GM23338 (cell line): ENCODE results near the gene TTC28.

Source experiments
- CREB1 ChIP-seq: fragments of 250-450 bp; sonication (Bioruptor Pico); IDR thresholded peaks from 2 replicates; pipeline ENCODE4 v1.5.0; 2020; ENCODE audit warnings: low read depth, mild to moderate bottlenecking, moderate library complexity
- EZH2 ChIP-seq: fragments of 200-600 bp; sonication (generic); IDR thresholded peaks from one replicate; pipeline ENCODE4 v1.8.0; 2017; ENCODE audit warnings: antibody characterized with exemption, mild to moderate bottlenecking, low read depth; ENCODE audit not compliant: unreplicated experiment
- EZH2phosphoT487 ChIP-seq: fragments of 200-600 bp; sonication (generic); IDR thresholded peaks from one replicate; pipeline ENCODE4 v1.8.1; 2018; ENCODE audit warnings: antibody characterized with exemption; ENCODE audit not compliant: unreplicated experiment
- JUNB ChIP-seq: IDR thresholded peaks from one replicate; pipeline ENCODE4 v1.6.1; 2016; ENCODE audit warnings: antibody characterized with exemption; ENCODE audit not compliant: unreplicated experiment
- NANOG ChIP-seq: IDR thresholded peaks from 2 replicates; pipeline ENCODE4 v1.6.1; 2016; ENCODE audit warnings: antibody characterized with exemption, borderline replicate concordance
- POLR2AphosphoS5 ChIP-seq: IDR thresholded peaks from 2 replicates; pipeline ENCODE4 v1.6.1; 2016; ENCODE audit warnings: antibody characterized with exemption, low read depth
- STAT1 ChIP-seq: IDR thresholded peaks from one replicate; pipeline ENCODE4 v1.6.1; 2016; ENCODE audit warnings: antibody characterized with exemption; ENCODE audit not compliant: unreplicated experiment
- ZNF114 ChIP-seq: fragments of 250-450 bp; sonication (Bioruptor Pico); IDR thresholded peaks from 2 replicates; pipeline ENCODE4 v1.5.0; 2020; ENCODE audit warnings: mild to moderate bottlenecking, moderate library complexity
- ZNF331 ChIP-seq: fragments of 250-450 bp; sonication (Bioruptor Pico); IDR thresholded peaks from 2 replicates; pipeline ENCODE4 v1.5.0; 2020; ENCODE audit warnings: low read depth, mild to moderate bottlenecking, moderate library complexity
- TF ChIP-seq, protein P1 (sequence below), 2 experiments: fragments of 200-600 bp in 1 of 2; sonication (generic) in 1 of 2; conservative IDR thresholded peaks; 2 replicates each; pipeline versions ENCODE4 v1.5.1 to v1.6.1; 2016 to 2017; ENCODE audit warnings: antibody characterized with exemption in 2 of 2, low read depth in 2 of 2, mild to moderate bottlenecking in 2 of 2, moderate library complexity in 1 of 2
- TF ChIP-seq, protein P2 (sequence below): IDR thresholded peaks from one replicate; pipeline ENCODE4 v1.6.1; 2018; ENCODE audit warnings: antibody characterized with exemption; ENCODE audit not compliant: unreplicated experiment
- TF ChIP-seq, protein P3 (sequence below): IDR thresholded peaks from 2 replicates; pipeline ENCODE4 v1.6.1; 2016; ENCODE audit warnings: antibody characterized with exemption
- TF ChIP-seq, protein P4 (sequence below): fragments of 250-450 bp; sonication (Bioruptor Pico); IDR thresholded peaks from 2 replicates; pipeline ENCODE4 v1.5.0; 2020; ENCODE audit warnings: mild to moderate bottlenecking, moderate library complexity

DNA sequence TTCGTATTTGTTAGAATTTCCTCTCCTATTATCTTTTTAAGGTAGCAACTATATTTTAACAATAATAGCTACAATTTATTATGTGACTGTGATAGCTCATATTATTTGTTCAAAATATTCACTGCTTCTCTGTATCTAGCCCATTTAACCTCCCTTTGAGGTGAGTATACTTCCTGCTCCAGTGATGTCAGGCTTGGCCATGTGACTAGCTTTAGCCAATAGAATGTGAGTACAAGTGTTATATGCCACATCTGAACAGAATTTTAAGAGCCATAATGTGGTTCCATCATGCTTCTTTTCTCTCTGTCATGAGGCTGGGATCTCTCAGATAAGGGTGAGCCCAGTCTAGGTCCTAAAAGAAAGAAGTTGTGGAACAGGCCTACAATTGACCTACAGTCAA is 217.6 kb downstream of the TTC28 start:
- TF ChIP-seq EZH2 = no peak
- TF ChIP-seq, protein P1, sequence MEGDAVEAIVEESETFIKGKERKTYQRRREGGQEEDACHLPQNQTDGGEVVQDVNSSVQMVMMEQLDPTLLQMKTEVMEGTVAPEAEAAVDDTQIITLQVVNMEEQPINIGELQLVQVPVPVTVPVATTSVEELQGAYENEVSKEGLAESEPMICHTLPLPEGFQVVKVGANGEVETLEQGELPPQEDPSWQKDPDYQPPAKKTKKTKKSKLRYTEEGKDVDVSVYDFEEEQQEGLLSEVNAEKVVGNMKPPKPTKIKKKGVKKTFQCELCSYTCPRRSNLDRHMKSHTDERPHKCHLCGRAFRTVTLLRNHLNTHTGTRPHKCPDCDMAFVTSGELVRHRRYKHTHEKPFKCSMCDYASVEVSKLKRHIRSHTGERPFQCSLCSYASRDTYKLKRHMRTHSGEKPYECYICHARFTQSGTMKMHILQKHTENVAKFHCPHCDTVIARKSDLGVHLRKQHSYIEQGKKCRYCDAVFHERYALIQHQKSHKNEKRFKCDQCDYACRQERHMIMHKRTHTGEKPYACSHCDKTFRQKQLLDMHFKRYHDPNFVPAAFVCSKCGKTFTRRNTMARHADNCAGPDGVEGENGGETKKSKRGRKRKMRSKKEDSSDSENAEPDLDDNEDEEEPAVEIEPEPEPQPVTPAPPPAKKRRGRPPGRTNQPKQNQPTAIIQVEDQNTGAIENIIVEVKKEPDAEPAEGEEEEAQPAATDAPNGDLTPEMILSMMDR (conservative IDR thresholded peaks at IDR 0.05; ENCODE audit: low read depth in 2 of 2) = no peak
- TF ChIP-seq POLR2AphosphoS5 = no peak
- TF ChIP-seq EZH2phosphoT487 = no peak
- no peak for TF ChIP-seq STAT1
- TF ChIP-seq ZNF114 (CRISPR knock-in tag) = no peak
- TF ChIP-seq, protein P2, sequence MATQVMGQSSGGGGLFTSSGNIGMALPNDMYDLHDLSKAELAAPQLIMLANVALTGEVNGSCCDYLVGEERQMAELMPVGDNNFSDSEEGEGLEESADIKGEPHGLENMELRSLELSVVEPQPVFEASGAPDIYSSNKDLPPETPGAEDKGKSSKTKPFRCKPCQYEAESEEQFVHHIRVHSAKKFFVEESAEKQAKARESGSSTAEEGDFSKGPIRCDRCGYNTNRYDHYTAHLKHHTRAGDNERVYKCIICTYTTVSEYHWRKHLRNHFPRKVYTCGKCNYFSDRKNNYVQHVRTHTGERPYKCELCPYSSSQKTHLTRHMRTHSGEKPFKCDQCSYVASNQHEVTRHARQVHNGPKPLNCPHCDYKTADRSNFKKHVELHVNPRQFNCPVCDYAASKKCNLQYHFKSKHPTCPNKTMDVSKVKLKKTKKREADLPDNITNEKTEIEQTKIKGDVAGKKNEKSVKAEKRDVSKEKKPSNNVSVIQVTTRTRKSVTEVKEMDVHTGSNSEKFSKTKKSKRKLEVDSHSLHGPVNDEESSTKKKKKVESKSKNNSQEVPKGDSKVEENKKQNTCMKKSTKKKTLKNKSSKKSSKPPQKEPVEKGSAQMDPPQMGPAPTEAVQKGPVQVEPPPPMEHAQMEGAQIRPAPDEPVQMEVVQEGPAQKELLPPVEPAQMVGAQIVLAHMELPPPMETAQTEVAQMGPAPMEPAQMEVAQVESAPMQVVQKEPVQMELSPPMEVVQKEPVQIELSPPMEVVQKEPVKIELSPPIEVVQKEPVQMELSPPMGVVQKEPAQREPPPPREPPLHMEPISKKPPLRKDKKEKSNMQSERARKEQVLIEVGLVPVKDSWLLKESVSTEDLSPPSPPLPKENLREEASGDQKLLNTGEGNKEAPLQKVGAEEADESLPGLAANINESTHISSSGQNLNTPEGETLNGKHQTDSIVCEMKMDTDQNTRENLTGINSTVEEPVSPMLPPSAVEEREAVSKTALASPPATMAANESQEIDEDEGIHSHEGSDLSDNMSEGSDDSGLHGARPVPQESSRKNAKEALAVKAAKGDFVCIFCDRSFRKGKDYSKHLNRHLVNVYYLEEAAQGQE = no peak
- no peak for TF ChIP-seq ZNF331
- TF ChIP-seq CREB1 (CRISPR knock-in tag) = no peak
- no peak for TF ChIP-seq JUNB
- TF ChIP-seq, protein P3, sequence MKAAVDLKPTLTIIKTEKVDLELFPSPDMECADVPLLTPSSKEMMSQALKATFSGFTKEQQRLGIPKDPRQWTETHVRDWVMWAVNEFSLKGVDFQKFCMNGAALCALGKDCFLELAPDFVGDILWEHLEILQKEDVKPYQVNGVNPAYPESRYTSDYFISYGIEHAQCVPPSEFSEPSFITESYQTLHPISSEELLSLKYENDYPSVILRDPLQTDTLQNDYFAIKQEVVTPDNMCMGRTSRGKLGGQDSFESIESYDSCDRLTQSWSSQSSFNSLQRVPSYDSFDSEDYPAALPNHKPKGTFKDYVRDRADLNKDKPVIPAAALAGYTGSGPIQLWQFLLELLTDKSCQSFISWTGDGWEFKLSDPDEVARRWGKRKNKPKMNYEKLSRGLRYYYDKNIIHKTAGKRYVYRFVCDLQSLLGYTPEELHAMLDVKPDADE = no peak
- TF ChIP-seq, protein P4, sequence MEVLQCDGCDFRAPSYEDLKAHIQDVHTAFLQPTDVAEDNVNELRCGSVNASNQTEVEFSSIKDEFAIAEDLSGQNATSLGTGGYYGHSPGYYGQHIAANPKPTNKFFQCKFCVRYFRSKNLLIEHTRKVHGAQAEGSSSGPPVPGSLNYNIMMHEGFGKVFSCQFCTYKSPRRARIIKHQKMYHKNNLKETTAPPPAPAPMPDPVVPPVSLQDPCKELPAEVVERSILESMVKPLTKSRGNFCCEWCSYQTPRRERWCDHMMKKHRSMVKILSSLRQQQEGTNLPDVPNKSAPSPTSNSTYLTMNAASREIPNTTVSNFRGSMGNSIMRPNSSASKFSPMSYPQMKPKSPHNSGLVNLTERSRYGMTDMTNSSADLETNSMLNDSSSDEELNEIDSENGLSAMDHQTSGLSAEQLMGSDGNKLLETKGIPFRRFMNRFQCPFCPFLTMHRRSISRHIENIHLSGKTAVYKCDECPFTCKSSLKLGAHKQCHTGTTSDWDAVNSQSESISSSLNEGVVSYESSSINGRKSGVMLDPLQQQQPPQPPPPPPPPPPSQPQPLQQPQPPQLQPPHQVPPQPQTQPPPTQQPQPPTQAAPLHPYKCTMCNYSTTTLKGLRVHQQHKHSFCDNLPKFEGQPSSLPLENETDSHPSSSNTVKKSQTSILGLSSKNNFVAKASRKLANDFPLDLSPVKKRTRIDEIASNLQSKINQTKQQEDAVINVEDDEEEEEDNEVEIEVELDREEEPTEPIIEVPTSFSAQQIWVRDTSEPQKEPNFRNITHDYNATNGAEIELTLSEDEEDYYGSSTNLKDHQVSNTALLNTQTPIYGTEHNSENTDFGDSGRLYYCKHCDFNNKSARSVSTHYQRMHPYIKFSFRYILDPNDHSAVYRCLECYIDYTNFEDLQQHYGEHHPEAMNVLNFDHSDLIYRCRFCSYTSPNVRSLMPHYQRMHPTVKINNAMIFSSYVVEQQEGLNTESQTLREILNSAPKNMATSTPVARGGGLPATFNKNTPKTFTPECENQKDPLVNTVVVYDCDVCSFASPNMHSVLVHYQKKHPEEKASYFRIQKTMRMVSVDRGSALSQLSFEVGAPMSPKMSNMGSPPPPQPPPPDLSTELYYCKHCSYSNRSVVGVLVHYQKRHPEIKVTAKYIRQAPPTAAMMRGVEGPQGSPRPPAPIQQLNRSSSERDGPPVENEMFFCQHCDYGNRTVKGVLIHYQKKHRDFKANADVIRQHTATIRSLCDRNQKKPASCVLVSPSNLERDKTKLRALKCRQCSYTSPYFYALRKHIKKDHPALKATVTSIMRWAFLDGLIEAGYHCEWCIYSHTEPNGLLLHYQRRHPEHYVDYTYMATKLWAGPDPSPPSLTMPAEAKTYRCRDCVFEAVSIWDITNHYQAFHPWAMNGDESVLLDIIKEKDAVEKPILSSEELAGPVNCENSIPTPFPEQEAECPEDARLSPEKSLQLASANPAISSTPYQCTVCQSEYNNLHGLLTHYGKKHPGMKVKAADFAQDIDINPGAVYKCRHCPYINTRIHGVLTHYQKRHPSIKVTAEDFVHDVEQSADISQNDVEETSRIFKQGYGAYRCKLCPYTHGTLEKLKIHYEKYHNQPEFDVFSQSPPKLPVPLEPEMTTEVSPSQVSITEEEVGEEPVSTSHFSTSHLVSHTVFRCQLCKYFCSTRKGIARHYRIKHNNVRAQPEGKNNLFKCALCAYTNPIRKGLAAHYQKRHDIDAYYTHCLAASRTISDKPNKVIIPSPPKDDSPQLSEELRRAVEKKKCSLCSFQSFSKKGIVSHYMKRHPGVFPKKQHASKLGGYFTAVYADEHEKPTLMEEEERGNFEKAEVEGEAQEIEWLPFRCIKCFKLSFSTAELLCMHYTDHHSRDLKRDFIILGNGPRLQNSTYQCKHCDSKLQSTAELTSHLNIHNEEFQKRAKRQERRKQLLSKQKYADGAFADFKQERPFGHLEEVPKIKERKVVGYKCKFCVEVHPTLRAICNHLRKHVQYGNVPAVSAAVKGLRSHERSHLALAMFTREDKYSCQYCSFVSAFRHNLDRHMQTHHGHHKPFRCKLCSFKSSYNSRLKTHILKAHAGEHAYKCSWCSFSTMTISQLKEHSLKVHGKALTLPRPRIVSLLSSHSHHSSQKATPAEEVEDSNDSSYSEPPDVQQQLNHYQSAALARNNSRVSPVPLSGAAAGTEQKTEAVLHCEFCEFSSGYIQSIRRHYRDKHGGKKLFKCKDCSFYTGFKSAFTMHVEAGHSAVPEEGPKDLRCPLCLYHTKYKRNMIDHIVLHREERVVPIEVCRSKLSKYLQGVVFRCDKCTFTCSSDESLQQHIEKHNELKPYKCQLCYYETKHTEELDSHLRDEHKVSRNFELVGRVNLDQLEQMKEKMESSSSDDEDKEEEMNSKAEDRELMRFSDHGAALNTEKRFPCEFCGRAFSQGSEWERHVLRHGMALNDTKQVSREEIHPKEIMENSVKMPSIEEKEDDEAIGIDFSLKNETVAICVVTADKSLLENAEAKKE = no peak
- TF ChIP-seq NANOG = no peak
